Peyer's patch (tissue), 4 donors: ENCODE results near the gene CAPG.

Source experiments
- POLR2A ChIP-seq, 2 donors: fragments of 450-650 bp; IDR thresholded peaks; one replicate each; pipeline ENCODE4 v1.5.1; 2017; ENCODE audit warnings: antibody characterized with exemption in 2 of 2, mild to moderate bottlenecking in 2 of 2, moderate library complexity in 2 of 2
- TF ChIP-seq, protein P1 (sequence below), 6 experiments: fragments of 450-650 bp in 4 of 6; fragments of 200-600 bp in 2 of 6; sonication (generic) in 1 of 6; IDR thresholded peaks; one replicate each; pipeline ENCODE4 v1.5.1; 2017 to 2019; ENCODE audit warnings: antibody characterized with exemption in 6 of 6, mild to moderate bottlenecking in 3 of 6, moderate library complexity in 1 of 6

DNA sequence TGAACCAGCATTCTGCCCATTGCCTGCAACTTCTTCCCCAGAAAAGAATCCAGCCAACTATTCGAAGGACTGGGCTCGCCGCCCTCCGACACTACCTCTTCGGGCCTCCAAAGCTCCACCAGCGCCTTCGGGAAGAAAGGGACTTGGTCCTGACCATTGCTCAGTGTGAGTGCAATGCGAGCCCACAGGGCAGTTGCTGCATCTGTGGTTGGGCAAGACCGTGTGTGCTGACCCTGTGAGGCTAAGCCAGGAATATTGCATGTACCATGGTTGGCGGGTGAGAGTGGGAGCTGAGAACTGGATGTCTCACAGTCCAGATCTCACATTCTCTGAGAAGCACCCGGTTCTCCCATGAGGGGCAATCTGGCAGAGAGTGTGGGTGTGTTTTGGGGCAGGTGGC, 39.1 kb downstream of the CAPG start:
- TF ChIP-seq POLR2A (IDR thresholded peaks at IDR 0.05): no peak
- TF ChIP-seq, protein P1, sequence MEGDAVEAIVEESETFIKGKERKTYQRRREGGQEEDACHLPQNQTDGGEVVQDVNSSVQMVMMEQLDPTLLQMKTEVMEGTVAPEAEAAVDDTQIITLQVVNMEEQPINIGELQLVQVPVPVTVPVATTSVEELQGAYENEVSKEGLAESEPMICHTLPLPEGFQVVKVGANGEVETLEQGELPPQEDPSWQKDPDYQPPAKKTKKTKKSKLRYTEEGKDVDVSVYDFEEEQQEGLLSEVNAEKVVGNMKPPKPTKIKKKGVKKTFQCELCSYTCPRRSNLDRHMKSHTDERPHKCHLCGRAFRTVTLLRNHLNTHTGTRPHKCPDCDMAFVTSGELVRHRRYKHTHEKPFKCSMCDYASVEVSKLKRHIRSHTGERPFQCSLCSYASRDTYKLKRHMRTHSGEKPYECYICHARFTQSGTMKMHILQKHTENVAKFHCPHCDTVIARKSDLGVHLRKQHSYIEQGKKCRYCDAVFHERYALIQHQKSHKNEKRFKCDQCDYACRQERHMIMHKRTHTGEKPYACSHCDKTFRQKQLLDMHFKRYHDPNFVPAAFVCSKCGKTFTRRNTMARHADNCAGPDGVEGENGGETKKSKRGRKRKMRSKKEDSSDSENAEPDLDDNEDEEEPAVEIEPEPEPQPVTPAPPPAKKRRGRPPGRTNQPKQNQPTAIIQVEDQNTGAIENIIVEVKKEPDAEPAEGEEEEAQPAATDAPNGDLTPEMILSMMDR (IDR thresholded peaks at IDR 0.05): no peak
